T-helper 17 cell (primary cell): ENCODE data around the gene ZNF493. TPM values are rescaled to one million over a fixed set of nuclear protein-coding genes. Genes with fewer than 3 reads are reported as not detected.

Experiments
- ATAC-seq: fragments of 150-1000 bp; cut with Tn5 transposase; 2 replicates; pipeline ENCODE4 v1.10.0; 2021; ENCODE audit warnings: mild to moderate bottlenecking, moderate library complexity
- DNase-seq, 3 donors: peaks; one replicate each; pipeline versions ENCODE4 v3.0.0 to v3.0.0-alpha.2; 2020 to 2021
- H3K9me3 ChIP-seq: one replicate; pipeline ENCODE4 v1.7.0; 2013; ENCODE audit warnings: low read length, mild to moderate bottlenecking; ENCODE audit not compliant: control insufficient read depth, poor library complexity, severe bottlenecking
- H3K27ac Mint-ChIP-seq: one replicate; pipeline ENCODE4 v1.8.0; 2022; ENCODE audit warnings: mild to moderate bottlenecking, moderate library complexity, mixed read lengths
- H3K27me3 Mint-ChIP-seq: one replicate; pipeline ENCODE4 v1.8.0; 2022; ENCODE audit warnings: mixed read lengths
- H3K36me3 Mint-ChIP-seq: one replicate; pipeline ENCODE4 v1.8.0; 2022; ENCODE audit warnings: low read depth, mixed read lengths
- H3K4me1 Mint-ChIP-seq: one replicate; pipeline ENCODE4 v1.8.0; 2022; ENCODE audit warnings: mild to moderate bottlenecking, mixed read lengths
- H3K4me3 Mint-ChIP-seq: one replicate; pipeline ENCODE4 v1.8.0; 2022; ENCODE audit warnings: mild to moderate bottlenecking, moderate library complexity, mixed read lengths
- total RNA-seq, 4 donors: library from RNA in 2 of 4; stranded (reverse) in 2 of 4; gene quantifications; one replicate each; pipeline ENCODE4 v1.2.3 and lab custom pipeline; 2022 to 2026

The ZNF493 gene
- total RNA-seq, result 10 to 100 TPM; 25.6 to 33.9 TPM
- 25.4 to 43.5 reads per million in 2 donors for total RNA-seq (lab: John Stamatoyannopoulos, UW)

- no peaks in the 10 kb centered on the region for H3K9me3 ChIP-seq
- ATAC-seq (peak; percentile 100), DNase-seq (peak; percentile 64 to 85 (median 76))
- Mint-ChIP-seq H3K4me3 (peak within 1 kb of the TSS; percentile 92), H3K27me3 (no peaks in the 10 kb centered on the region), H3K27ac (peak within 1 kb of the TSS; percentile 95), H3K36me3 (peaks cover 3% of the 10 kb centered on the region), H3K4me1 (peaks cover 15% of the 10 kb centered on the region)
These were observed at the start of gene ZNF493 for GRCh38 chr19:21396893-21397572. TSS of gene ZNF493 (plus strand) at chr19:21397133. CDS start at chr19:21397238, 105 bp downstream.

GRCh38 chr19:21352830-21353229 is 44.1 kb upstream of the ZNF493 start:
- Mint-ChIP-seq H3K36me3 (no peaks in the 10 kb centered on the region), H3K27me3 (no peaks in the 10 kb centered on the region), H3K4me1 (peaks cover 6% of the 10 kb centered on the region), H3K27ac (no peak overlapping the region), H3K4me3 (no peak overlapping the region)
- ATAC-seq (no peak), DNase-seq (no peak)
- peaks cover 4% of the 10 kb centered on the region for H3K9me3 ChIP-seq

- Mint-ChIP-seq H3K4me1 (peaks cover 9% of the 10 kb centered on the region), H3K36me3 (peaks cover 4% of the 10 kb centered on the region), H3K27me3 (no peaks in the 10 kb centered on the region), H3K4me3 (peak within 1 kb of the TSS; percentile 98), H3K27ac (peak within 1 kb of the TSS; percentile 97)
- DNase-seq (peak; percentile 64 to 73 (median 69)), ATAC-seq (peak; percentile 97)
- H3K9me3 ChIP-seq, result no peaks in the 10 kb centered on the region
These were observed 38.0 kb upstream of the ZNF493 start, which contains the start of gene ZNF738 for GRCh38 chr19:21358768-21359451. TSS of gene ZNF738 (plus strand) at chr19:21359000. CDS start at chr19:21359141, 141 bp downstream.

GRCh38 chr19:21362291-21362690 is 34.6 kb upstream of the ZNF493 start:
- DNase-seq (no peak), ATAC-seq (no peak)
- Mint-ChIP-seq H3K27me3 (no peaks in the 10 kb centered on the region), H3K27ac (no peak overlapping the region), H3K36me3 (peaks cover 9% of the 10 kb centered on the region), H3K4me1 (peaks cover 8% of the 10 kb centered on the region), H3K4me3 (no peak overlapping the region)
- no peaks in the 10 kb centered on the region for H3K9me3 ChIP-seq

- peaks cover 26% of the 10 kb centered on the region for H3K9me3 ChIP-seq
- H3K36me3 Mint-ChIP-seq, result peaks cover 10% of the 10 kb centered on the region
These were observed 12.9 kb upstream of the ZNF493 start for GRCh38 chr19:21383980-21384582.

GRCh38 chr19:21396121-21396520 is 812 bp upstream of the ZNF493 start:
- Mint-ChIP-seq H3K36me3 (peaks cover 3% of the 10 kb centered on the region), H3K4me1 (peaks cover 13% of the 10 kb centered on the region), H3K4me3 (peak overlapping the region; percentile 58), H3K27me3 (no peaks in the 10 kb centered on the region), H3K27ac (peak overlapping the region; percentile 95)
- no peaks in the 10 kb centered on the region for H3K9me3 ChIP-seq
- no peak for ATAC-seq
- no peak for DNase-seq

More at GRCh38 chr19:21383980-21384582, 12.9 kb upstream of the ZNF493 start:
- DNase-seq, result no peak
- Mint-ChIP-seq H3K27me3 (no peaks in the 10 kb centered on the region), H3K27ac (no peak overlapping the region), H3K4me3 (no peak overlapping the region), H3K4me1 (no peaks in the 10 kb centered on the region)
- no peak for ATAC-seq

GRCh38 chr19:21398851-21399250 is 1.9 kb downstream of the ZNF493 start:
- no peaks in the 10 kb centered on the region for H3K9me3 ChIP-seq
- no peak for ATAC-seq
- H3K36me3 Mint-ChIP-seq, result peaks cover 3% of the 10 kb centered on the region
- H3K27ac Mint-ChIP-seq, result no peak overlapping the region
- H3K27me3 Mint-ChIP-seq, result no peaks in the 10 kb centered on the region
- H3K4me1 Mint-ChIP-seq, result peaks cover 20% of the 10 kb centered on the region
- no peak for DNase-seq
- peak overlapping the region; percentile 75 for H3K4me3 Mint-ChIP-seq

GRCh38 chr19:21402303-21402985 is 5.5 kb downstream of the ZNF493 start:
- peak overlapping the region; percentile 3 for H3K4me3 Mint-ChIP-seq
- no peak for DNase-seq
- H3K27me3 Mint-ChIP-seq, result no peaks in the 10 kb centered on the region
- H3K4me1 Mint-ChIP-seq, result peaks cover 17% of the 10 kb centered on the region
- peaks cover 9% of the 10 kb centered on the region for H3K36me3 Mint-ChIP-seq
- H3K9me3 ChIP-seq, result no peaks in the 10 kb centered on the region
- ATAC-seq, result no peak
- no peak overlapping the region for H3K27ac Mint-ChIP-seq

GRCh38 chr19:21410166-21410565 is 13.2 kb downstream of the ZNF493 start:
- no peaks in the 10 kb centered on the region for H3K27me3 Mint-ChIP-seq
- no peaks in the 10 kb centered on the region for H3K4me1 Mint-ChIP-seq
- ATAC-seq (no peak), DNase-seq (no peak)
- H3K36me3 Mint-ChIP-seq, result peaks cover 18% of the 10 kb centered on the region
- H3K4me3 Mint-ChIP-seq, result no peak overlapping the region
- no peaks in the 10 kb centered on the region for H3K9me3 ChIP-seq
- H3K27ac Mint-ChIP-seq, result no peak overlapping the region

GRCh38 chr19:21422244-21422643 is 25.3 kb downstream of the ZNF493 start:
- H3K4me1 Mint-ChIP-seq, result no peaks in the 10 kb centered on the region
- H3K27ac Mint-ChIP-seq, result no peak overlapping the region
- peaks cover 29% of the 10 kb centered on the region for H3K9me3 ChIP-seq
- ATAC-seq (no peak), DNase-seq (no peak)
- H3K27me3 Mint-ChIP-seq, result no peaks in the 10 kb centered on the region
- no peaks in the 10 kb centered on the region for H3K36me3 Mint-ChIP-seq
- no peak overlapping the region for H3K4me3 Mint-ChIP-seq

- H3K36me3 Mint-ChIP-seq, result no peaks in the 10 kb centered on the region
These were observed 26.4 kb downstream of the ZNF493 start for GRCh38 chr19:21423057-21424041.

GRCh38 chr19:21430675-21431074 is 33.7 kb downstream of the ZNF493 start:
- Mint-ChIP-seq H3K36me3 (no peaks in the 10 kb centered on the region), H3K27ac (no peak overlapping the region), H3K4me3 (no peak overlapping the region), H3K27me3 (no peaks in the 10 kb centered on the region), H3K4me1 (no peaks in the 10 kb centered on the region)
- no peak for ATAC-seq
- peaks cover 15% of the 10 kb centered on the region for H3K9me3 ChIP-seq
- no peak for DNase-seq

More at GRCh38 chr19:21423057-21424041, 26.4 kb downstream of the ZNF493 start:
- H3K9me3 ChIP-seq, result peaks cover 31% of the 10 kb centered on the region
- Mint-ChIP-seq H3K27me3 (no peaks in the 10 kb centered on the region), H3K27ac (no peak overlapping the region), H3K4me1 (no peaks in the 10 kb centered on the region), H3K4me3 (no peak overlapping the region)
- no peak for ATAC-seq
- DNase-seq, result no peak
